GM21717 (cell line): Measurements from ENCODE around the gene TBC1D1.
A peak's percentile ranks its signal among the peaks of the same experiment; 100 is the strongest.

Experiments
- ATAC-seq: cut with Tn5 transposase; IDR thresholded peaks from one replicate; pipeline ENCODE4 v1.9.1; 2021; ENCODE audit warnings: mild to moderate bottlenecking, moderate library complexity; ENCODE audit not compliant: unreplicated experiment

The TBC1D1 gene

GRCh38 chr4:38140643-38141203, 249.8 kb downstream of the TBC1D1 start:
- ATAC-seq = no peak

DNA sequence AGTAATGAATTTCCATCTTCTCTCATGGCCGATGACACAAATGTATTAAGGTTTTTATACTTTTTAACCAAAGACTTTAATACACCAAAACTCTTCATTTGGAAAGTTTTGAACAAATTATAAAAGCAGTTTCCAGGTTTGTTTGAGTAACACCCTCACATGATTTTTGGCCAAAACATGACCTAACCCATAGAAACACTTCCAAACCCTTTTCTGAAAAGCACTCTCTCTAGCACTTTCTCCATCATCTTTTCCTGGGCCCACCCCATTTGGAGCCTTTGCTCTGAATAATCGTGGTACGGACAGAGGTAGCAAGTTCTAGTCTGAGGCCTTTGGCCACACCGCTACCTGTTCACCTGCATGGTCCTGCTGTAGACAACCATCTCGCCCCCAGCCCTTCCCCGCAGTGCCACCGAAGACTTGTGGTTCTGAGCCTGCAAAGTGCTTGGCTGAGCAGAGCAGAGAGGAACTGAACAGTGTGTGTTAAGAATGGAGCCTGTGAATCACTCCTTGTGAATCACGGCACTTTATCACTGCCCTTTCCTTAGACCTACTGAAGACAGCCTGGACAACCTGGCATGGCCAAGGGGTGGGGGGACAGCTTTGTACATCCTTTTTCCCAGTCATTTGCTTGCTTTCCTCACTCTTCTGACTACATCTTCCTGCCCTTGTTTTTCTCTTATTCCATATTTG, 251.1 kb downstream of the TBC1D1 start:
- no peak for ATAC-seq

- ATAC-seq = no peak
Measured at GRCh38 chr4:38144031-38144430, 253.1 kb downstream of the TBC1D1 start.

GRCh38 chr4:38145033-38145678, 254.3 kb downstream of the TBC1D1 start:
- ATAC-seq = no peak

DNA sequence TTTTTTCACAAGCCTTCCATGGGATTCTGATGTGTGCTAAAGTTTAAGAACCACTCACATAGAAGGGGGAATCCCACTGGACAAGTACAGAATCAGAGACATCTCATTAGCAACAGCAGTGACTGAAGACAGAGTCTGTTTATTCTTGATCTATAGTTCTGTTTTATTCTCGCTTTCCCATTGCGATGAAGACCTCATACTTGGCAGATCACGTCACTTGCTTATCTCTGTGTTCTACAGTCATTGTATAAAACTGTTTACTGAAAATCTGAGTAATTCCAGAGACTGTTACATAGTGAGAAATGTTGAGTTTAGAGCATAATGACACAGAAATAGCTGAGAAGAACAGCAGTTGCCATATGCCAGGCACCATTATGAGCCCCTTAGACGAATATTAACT, 254.9 kb downstream of the TBC1D1 start:
- no peak for ATAC-seq

GRCh38 chr4:38146383-38146782, 255.5 kb downstream of the TBC1D1 start:
- no peak for ATAC-seq

GRCh38 chr4:38149472-38149996, 258.6 kb downstream of the TBC1D1 start:
- ATAC-seq = no peak

DNA sequence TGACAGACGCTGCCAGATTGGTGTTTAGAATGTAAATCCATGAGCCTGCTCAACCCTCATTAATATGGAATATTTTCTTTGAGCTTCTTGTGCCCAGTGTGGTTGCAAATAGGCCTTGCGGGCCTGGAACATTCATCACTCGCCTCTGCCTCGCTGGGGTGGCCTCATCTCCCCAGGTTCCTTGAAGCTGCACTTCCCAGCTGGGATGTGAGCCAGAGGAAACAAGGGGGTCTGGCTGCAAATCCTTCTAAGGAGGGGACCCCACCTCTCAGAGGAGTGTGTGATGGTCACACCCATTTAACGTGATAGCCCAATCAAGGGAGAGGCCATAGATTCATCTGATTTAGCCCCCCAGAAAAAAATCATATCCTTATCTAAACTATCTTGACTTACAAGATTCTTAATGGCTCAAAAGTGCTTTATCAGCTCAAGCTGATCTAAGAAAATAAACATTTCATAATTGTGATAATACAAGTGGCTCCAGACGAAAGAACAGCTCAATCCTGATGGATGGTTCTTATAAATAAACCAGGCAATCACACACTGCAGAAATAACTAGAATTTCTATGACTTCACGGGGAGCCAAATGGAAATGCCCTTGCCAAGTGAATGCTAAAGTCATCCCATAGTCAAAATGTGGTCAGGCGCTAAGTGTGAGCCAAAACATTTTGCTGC, 259.2 kb downstream of the TBC1D1 start:
- no peak for ATAC-seq

DNA sequence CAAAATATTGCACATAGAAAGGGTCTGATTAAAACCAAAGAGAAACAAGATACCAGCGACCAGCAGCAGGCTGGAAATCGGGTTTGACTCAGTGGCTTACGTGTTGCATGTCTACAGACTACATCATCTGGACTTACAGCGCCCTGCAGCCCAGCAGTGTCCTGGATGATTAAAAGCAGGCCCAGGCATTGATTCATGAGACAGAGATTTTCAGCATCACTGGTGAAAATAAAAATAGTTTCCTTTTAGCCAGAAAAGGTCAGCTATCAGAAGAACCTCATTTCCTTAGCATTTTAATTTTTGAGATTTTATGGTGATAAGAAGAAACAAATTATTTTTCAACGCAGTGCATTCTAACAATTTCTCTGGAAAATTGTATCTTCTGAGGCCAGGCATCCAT, 259.9 kb downstream of the TBC1D1 start:
- no peak for ATAC-seq

DNA sequence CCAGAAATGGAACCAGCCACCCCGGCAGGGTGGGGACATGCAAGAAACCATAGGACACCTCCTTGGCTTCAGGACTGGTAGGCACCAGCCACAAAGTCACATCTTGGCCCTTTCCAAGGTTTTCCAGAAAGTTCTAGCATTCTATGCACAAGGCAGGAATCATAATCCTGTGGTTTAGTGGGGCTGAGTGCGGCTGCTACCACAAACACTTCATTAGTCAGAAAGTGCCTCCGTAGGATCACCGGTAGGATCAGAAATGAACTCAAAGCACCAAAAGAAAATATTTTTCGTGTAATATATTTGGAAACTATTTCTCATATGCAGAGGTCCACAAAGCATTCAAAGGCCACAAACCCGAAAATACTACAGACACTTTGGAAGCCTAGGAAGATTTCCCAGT, 261.0 kb downstream of the TBC1D1 start:
- no peak for ATAC-seq

DNA sequence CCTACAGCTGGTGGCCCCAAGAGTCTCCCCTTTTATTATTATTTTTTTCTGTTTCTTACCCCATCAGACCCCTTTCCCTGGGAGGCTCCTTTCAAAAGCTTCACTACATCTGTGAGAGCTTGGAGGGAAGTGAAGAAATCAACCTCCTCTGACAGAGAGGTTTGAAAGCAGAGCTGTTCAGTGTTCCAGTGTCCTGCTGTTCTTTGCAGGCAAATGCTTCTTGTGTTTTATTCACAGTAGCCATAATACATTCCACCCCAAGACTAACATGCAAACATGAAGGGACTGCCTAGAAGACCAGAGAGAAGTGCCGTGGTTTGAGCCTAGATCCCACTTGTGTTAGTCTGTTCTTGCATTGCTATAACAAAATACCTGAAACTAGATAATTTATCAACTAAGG, 261.4 kb downstream of the TBC1D1 start:
- no peak for ATAC-seq

DNA sequence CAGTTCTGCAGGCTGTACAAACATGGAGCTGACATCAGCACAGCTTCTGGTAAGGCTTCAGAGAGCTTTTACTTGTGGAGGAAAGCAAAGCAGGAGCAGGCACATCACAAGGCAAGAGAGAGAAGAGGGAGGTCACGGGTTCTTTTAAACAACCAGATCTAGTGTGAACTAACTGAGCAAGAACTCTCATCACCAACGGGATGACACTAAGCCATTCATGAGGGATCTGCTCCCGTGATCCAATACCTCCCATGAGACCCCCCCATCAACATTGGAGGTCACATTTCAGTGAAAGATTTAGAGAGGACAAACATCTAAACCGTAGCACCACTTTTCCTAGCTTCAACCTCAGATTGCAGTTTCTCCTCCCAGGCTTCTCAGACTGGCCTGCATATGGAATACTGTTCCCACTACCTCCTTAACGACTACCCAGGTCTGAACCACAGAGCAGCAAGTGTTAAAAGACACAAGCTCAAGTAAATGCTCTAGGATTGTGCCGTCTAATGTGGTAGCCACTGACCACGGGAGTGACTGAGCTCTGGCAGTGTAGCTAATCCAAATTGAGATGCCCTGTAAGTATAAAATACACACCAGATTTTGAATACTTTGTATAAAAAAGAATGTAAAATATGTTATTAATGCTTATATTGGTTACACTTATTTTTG, 262.0 kb downstream of the TBC1D1 start:
- no peak for ATAC-seq

DNA sequence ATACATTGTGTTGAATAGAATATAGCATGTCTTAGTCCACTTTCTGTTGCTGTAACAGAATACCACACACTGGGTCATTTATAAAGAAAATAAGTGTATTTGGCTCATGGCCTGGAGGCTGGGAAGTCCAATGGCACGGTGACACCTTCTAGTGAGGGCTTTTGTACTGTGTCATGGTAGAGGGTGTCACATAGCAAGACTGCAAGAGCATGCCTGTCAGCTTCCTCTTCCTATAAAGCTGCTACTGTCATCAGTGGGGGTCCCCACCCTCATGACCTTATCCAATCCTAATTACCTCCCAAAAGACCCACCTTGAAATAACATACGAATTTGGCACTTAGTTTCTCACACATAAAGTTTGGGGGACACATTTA, 262.5 kb downstream of the TBC1D1 start:
- ATAC-seq = no peak

DNA sequence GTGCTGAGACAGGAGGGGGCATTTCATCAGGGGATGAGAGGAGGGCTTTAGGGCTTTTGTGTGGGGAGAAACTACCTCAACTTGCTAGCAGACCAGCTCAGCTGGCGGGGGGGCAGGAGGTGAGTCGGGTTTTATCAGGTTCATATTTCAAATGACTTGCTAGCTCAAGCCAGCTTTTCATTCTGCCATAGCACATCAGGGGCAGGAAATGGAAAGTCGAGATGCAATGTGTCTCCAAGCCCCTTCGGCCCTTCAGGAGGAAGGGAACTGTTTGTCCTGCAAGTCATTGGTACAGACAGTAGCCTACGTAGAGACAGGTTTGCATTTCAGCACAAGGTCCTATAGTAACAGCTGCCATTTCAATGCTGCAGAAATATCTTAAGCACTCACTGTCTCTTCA, 263.4 kb downstream of the TBC1D1 start:
- ATAC-seq = no peak

- no peak for ATAC-seq
Measured at GRCh38 chr4:38154681-38155588, 264.1 kb downstream of the TBC1D1 start.

DNA sequence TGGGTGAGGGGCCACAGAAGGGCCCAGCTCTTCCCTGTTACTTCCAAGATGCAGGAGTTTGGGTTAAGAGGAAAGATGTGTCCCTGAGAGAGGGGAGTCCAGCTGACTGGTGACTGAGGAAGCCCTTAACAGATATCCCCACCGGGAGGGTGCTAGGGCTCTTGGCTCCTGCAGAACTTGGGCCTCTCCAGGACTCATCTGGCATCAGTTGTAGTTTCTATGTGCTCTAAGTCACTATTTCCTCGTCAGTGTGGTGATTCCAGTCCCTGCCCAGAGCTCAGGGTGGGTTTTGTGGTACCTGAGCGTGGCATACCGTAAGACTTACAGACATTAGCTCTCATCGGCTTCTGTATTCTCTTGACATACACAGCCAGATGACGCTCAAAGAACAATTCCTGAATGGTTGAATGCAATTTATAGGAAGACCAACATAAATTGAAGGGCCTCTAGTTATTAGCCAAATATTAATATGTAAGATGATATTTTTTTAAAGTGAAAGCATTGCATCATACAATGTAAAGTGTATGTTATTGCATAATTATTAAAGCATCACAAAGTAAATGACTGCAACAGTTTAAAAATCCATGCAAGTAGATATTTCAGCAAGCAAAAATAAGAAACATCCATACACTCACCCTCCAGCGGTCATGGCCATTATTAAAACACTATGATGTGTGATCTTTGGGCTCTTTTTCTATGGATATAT, 264.9 kb downstream of the TBC1D1 start:
- no peak for ATAC-seq

DNA sequence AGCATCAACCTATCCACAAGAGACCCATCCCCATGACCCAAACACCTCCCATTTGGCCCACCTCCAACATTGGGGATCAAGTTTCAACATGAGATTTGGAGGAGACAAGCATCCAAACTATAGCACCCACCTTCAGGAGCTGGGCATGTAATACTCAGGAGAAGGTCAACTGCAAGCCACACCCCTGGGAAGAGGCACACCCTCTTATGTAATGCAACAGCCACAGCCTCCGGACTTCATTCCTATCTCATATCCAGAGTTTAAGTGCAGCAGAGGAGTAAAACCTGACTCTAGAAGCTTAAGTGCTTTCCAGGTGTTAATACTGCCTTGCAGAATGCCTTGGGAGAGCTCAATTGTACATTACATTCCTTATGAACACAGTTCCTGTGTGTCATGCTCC, 266.7 kb downstream of the TBC1D1 start:
- no peak for ATAC-seq

- ATAC-seq = peak; percentile 91
Measured at GRCh38 chr4:38160487-38161207, 269.8 kb downstream of the TBC1D1 start.
